ENCODE data around the gene KBTBD8. TPM values are rescaled to one million over a fixed set of nuclear protein-coding genes. Genes with fewer than 3 reads are reported as not detected.

Gene KBTBD8
- total RNA-seq, 1 donor from 2014 or later = 1.6 TPM

DNA sequence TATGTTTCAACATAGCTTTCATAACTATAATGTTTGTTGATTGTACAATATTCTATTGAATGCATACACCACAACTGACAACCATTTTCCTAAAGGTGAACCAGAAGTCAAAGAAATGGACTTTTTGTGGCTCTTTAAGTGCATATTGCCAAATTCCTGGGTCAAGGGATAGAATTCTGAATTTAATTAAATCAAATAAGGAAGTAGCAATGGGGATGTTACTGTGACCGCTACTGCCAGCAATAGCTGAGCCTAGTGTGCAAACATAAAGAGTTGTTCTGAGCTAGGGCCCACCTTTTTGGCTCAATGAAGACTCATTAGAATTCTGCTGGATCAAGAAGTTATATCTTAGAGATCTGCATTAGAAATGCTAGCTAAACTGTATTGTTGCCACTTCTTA lies 17.3 kb upstream of the KBTBD8 start:
- Histone ChIP-seq H3K27me3 (ENCODE audit: control insufficient read depth, insufficient read depth, low read length) (no peaks in the 10 kb centered on the region), H3K36me3 (ENCODE audit: control insufficient read depth, insufficient read depth, low read length) (no peaks in the 10 kb centered on the region), H3K4me3 (ENCODE audit: low read depth, low read length) (no peak overlapping the region)
- TF ChIP-seq, protein P1, sequence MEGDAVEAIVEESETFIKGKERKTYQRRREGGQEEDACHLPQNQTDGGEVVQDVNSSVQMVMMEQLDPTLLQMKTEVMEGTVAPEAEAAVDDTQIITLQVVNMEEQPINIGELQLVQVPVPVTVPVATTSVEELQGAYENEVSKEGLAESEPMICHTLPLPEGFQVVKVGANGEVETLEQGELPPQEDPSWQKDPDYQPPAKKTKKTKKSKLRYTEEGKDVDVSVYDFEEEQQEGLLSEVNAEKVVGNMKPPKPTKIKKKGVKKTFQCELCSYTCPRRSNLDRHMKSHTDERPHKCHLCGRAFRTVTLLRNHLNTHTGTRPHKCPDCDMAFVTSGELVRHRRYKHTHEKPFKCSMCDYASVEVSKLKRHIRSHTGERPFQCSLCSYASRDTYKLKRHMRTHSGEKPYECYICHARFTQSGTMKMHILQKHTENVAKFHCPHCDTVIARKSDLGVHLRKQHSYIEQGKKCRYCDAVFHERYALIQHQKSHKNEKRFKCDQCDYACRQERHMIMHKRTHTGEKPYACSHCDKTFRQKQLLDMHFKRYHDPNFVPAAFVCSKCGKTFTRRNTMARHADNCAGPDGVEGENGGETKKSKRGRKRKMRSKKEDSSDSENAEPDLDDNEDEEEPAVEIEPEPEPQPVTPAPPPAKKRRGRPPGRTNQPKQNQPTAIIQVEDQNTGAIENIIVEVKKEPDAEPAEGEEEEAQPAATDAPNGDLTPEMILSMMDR (IDR thresholded peaks at IDR 0.05; ENCODE audit: insufficient read depth, low read length, severe bottlenecking) = no peak
- no peak for FAIRE-seq
- no peak for DNase-seq (ENCODE audit: low read depth)

DNA sequence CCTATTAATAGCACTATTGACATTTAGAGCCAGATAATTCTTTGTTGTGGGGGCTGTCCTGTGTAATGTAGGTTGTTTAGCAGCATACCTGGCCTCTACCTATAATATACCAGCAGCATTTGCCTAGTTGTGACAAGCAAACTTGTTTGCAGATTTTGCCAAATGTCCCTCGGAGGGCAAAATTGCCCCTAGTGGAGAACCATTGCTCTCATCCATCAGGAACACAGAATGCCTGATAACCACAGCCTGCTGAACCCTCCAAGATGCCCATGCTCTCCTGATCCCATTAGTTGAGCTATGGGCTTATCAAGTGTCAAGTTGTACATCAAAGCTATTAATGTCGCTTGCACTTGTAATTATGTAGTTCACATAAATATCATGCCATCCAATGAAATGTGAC lies 15.0 kb upstream of the KBTBD8 start:
- no peak overlapping the region for H3K4me3 ChIP-seq (ENCODE audit: low read depth, low read length)
- H3K27me3 ChIP-seq (ENCODE audit: control insufficient read depth, insufficient read depth, low read length) = no peaks in the 10 kb centered on the region
- TF ChIP-seq, protein P1 (IDR thresholded peaks at IDR 0.05; ENCODE audit: insufficient read depth, low read length, severe bottlenecking) = no peak
- DNase-seq (ENCODE audit: low read depth) (no peak), FAIRE-seq (no peak)
- no peaks in the 10 kb centered on the region for H3K36me3 ChIP-seq (ENCODE audit: control insufficient read depth, insufficient read depth, low read length)

DNA sequence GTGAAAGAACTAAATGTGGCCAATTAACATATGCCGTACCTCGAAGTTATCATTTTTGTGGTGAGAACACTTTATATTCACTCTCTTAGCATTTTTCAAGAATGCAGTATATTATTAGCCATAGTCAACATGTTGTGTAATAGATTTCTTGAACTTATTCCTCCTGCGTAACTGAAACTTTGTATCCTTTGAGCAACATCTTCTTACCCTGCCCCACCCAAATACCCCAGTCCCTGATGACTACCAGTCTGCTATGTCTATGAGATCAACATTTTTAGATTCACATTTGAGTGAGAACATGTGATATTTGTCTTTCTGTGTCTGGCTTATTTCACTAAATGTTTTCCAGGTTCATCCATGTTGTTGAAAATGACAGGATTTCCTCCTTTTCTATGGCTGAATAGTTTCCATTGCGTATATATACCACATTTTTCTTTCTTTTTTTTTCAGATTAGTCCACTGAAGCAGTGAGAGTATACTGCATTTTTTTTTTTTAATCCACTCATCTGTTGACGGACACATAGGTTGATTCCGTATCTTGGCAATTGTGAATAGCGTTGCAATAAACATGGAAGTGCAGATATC lies 12.7 kb upstream of the KBTBD8 start:
- TF ChIP-seq, protein P1 (IDR thresholded peaks at IDR 0.05; ENCODE audit: insufficient read depth, low read length, severe bottlenecking) = no peak
- DNase-seq (ENCODE audit: low read depth) (no peak), FAIRE-seq (no peak)
- Histone ChIP-seq H3K27me3 (ENCODE audit: control insufficient read depth, insufficient read depth, low read length) (no peaks in the 10 kb centered on the region), H3K36me3 (ENCODE audit: control insufficient read depth, insufficient read depth, low read length) (no peaks in the 10 kb centered on the region), H3K4me3 (ENCODE audit: low read depth, low read length) (no peak overlapping the region)

DNA sequence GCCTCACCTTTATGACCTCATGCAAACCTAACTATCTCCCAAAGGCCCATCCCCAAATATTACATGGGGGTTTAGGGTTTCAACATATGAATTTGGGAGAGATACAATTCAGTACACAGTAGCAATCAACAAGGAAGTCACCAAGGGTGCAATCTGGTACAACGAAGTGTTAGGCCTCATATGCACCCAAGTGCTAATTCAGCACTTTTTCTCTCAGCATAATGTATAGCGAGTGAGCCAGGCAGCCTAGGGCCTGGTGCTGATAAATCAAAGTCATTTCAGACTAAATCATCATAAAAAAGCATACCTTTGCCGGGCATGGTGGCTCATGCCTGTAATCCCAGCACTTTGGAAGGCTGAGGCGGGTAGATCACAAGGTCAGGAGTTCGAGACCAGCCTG lies 11.7 kb upstream of the KBTBD8 start:
- no peak for FAIRE-seq
- H3K4me3 ChIP-seq (ENCODE audit: low read depth, low read length) = no peak overlapping the region
- DNase-seq (ENCODE audit: low read depth) = no peak
- H3K27me3 ChIP-seq (ENCODE audit: control insufficient read depth, insufficient read depth, low read length) = no peaks in the 10 kb centered on the region
- no peaks in the 10 kb centered on the region for H3K36me3 ChIP-seq (ENCODE audit: control insufficient read depth, insufficient read depth, low read length)
- TF ChIP-seq, protein P1 (IDR thresholded peaks at IDR 0.05; ENCODE audit: insufficient read depth, low read length, severe bottlenecking) = no peak

DNA sequence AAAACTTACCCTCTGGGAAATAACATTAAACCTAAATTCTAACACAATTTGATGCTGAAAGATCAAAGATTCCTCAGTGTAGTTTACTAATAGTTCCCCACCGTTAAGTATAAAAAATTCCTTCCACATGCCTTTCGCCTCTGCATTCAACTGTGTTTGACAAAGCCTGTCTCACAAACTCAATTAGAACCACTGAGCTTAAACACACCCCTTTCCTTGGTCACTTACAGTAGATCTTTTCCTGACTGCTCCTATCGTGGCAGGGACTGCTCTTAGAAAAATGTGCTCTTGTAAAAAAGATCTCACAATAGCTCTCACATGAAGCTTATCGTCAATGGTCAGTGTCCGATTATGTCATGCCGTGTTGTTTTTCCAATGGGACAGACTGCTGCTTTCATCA lies 8.9 kb upstream of the KBTBD8 start:
- FAIRE-seq = no peak
- no peak for DNase-seq (ENCODE audit: low read depth)
- H3K27me3 ChIP-seq (ENCODE audit: control insufficient read depth, insufficient read depth, low read length) = no peaks in the 10 kb centered on the region

More for the DNA sequence above, 8.9 kb upstream of the KBTBD8 start:
- H3K36me3 ChIP-seq (ENCODE audit: control insufficient read depth, insufficient read depth, low read length) = no peaks in the 10 kb centered on the region
- TF ChIP-seq, protein P1 (IDR thresholded peaks at IDR 0.05; ENCODE audit: insufficient read depth, low read length, severe bottlenecking) = no peak
- no peak overlapping the region for H3K4me3 ChIP-seq (ENCODE audit: low read depth, low read length)

All from bronchial epithelial cell (primary cell).